Measurements from ENCODE around the gene CACNG4. TPM values are rescaled to one million over a fixed set of nuclear protein-coding genes. Genes with fewer than 3 reads are reported as not detected.

The CACNG4 gene
- total and polyA plus RNA-seq, 9 of the 15 experiments (the other 6 are each of a cell fraction or from before 2014, with no cell fraction given), result 0.07 TPM; not detected in 8

GRCh38 chr17:67025216-67025792, 60.8 kb downstream of the CACNG4 start (continued):
- no peak for TF ChIP-seq AFF4 (CRISPR knock-in tag; IDR thresholded peaks at IDR 0.05)
- TF ChIP-seq ZNF197 (CRISPR knock-in tag; IDR thresholded peaks at IDR 0.05; ENCODE audit: low read depth), result no peak
- TF ChIP-seq TFAP4 (CRISPR knock-in tag; IDR thresholded peaks at IDR 0.05; ENCODE audit: borderline replicate concordance), result no peak
- TF ChIP-seq HMGXB4 (CRISPR knock-in tag; IDR thresholded peaks at IDR 0.05), result no peak
- TF ChIP-seq SMARCB1 (IDR thresholded peaks at IDR 0.05; ENCODE audit: insufficient read length, low read depth), result no peak

All from K562 (cell line).